AG09309 (cell line): ENCODE results near the gene NRXN3.

Experiments
- DNase-seq: peaks from one replicate; pipeline ENCODE4 v3.0.0-alpha.2; 2010; ENCODE audit warnings: low read depth
- H3K4me3 ChIP-seq: 2 replicates; pipeline ENCODE4 v1.5.1; 2011; ENCODE audit warnings: mild to moderate bottlenecking, low read depth, low read length, moderate library complexity; ENCODE audit not compliant: control insufficient read depth
- CTCF ChIP-seq: IDR thresholded peaks from 2 replicates; pipeline ENCODE4 v1.5.1; 2011; ENCODE audit warnings: mild to moderate bottlenecking, low read depth, low read length, inconsistent platforms; ENCODE audit not compliant: insufficient read depth, control insufficient read depth; ENCODE audit errors: missing control alignments

Gene NRXN3

GRCh38 chr14:78576437-78577166, 406.4 kb downstream of the NRXN3 start:
- no peak for TF ChIP-seq CTCF
- no peak overlapping the region for H3K4me3 ChIP-seq
- no peak for DNase-seq

- H3K4me3 ChIP-seq: no peak overlapping the region
- no peak for DNase-seq
- TF ChIP-seq CTCF: no peak
Measured at GRCh38 chr14:78581229-78581628, 411.1 kb downstream of the NRXN3 start.

GRCh38 chr14:78586681-78587080, 416.5 kb downstream of the NRXN3 start:
- H3K4me3 ChIP-seq: no peak overlapping the region
- DNase-seq: no peak
- no peak for TF ChIP-seq CTCF

- no peak overlapping the region for H3K4me3 ChIP-seq
- no peak for DNase-seq
- no peak for TF ChIP-seq CTCF
Measured at GRCh38 chr14:78588906-78589305, 418.7 kb downstream of the NRXN3 start.

- DNase-seq: no peak
- TF ChIP-seq CTCF: no peak
- no peak overlapping the region for H3K4me3 ChIP-seq
Measured at GRCh38 chr14:78592616-78593219, 422.5 kb downstream of the NRXN3 start.

GRCh38 chr14:78593949-78594348, 423.8 kb downstream of the NRXN3 start:
- no peak for DNase-seq
- no peak overlapping the region for H3K4me3 ChIP-seq
- TF ChIP-seq CTCF: no peak
